Measurements from ENCODE around the gene PITPNM3. TPM values are rescaled to one million over a fixed set of nuclear protein-coding genes. Genes with fewer than 3 reads are reported as not detected.
"Not testable (repeated sequence)": the region's sequence is repeated elsewhere in the genome, so short reads cannot be mapped to it uniquely, and the experiment has no call there.

The PITPNM3 gene
- polyA plus RNA-seq, 2 donors = 9.5 to 14.4 TPM

- no peaks in the 10 kb centered on the region for H3K9me3 ChIP-seq (ENCODE audit: control insufficient read depth in 2 of 2, insufficient read depth in 1 of 2, low read depth in 1 of 2, low read length in 1 of 2)
- H3K27ac ChIP-seq (ENCODE audit: low read depth in 2 of 2, low read length in 1 of 2) = no peak overlapping the region
- H3K4me3 ChIP-seq (ENCODE audit: low read depth in 1 of 2, low read length in 2 of 2) = no peak overlapping the region
- H3K36me3 ChIP-seq (ENCODE audit: control insufficient read depth in 2 of 2, insufficient read depth in 2 of 2, low read length in 1 of 2) = peaks cover 0 to 9% of the 10 kb centered on the region in 2 donors
- 73 to 75% methylated on average over 4 of the region's 4 CpGs for WGBS, 2 donors
- peaks cover 0 to 7% of the 10 kb centered on the region in 2 donors for H3K4me1 ChIP-seq (ENCODE audit: control insufficient read depth in 2 of 2, insufficient read depth in 2 of 2, low read length in 1 of 2)
- H3K27me3 ChIP-seq (ENCODE audit: control insufficient read depth in 1 of 2, insufficient read depth in 2 of 2, low read length in 2 of 2) = no peaks in the 10 kb centered on the region
Measured at GRCh38 chr17:6492892-6493674, 63.3 kb downstream of the PITPNM3 start.

- H3K36me3 ChIP-seq (ENCODE audit: control insufficient read depth in 2 of 2, insufficient read depth in 2 of 2, low read length in 1 of 2) = peaks cover 0 to 4% of the 10 kb centered on the region in 2 donors
Measured at GRCh38 chr17:6491071-6491700, 65.2 kb downstream of the PITPNM3 start.

GRCh38 chr17:6489016-6489550 lies 67.3 kb downstream of the PITPNM3 start:
- no peaks in the 10 kb centered on the region for H3K9me3 ChIP-seq (ENCODE audit: control insufficient read depth in 2 of 2, insufficient read depth in 1 of 2, low read depth in 1 of 2, low read length in 1 of 2)
- H3K36me3 ChIP-seq (ENCODE audit: control insufficient read depth in 2 of 2, insufficient read depth in 2 of 2, low read length in 1 of 2) = peaks cover 0 to 6% of the 10 kb centered on the region in 2 donors
- 72 to 80% methylated on average over 6 of the region's 6 CpGs for WGBS, 2 donors
- H3K27me3 ChIP-seq (ENCODE audit: control insufficient read depth in 1 of 2, insufficient read depth in 2 of 2, low read length in 2 of 2) = no peaks in the 10 kb centered on the region
- no peak overlapping the region for H3K4me3 ChIP-seq (ENCODE audit: low read depth in 1 of 2, low read length in 2 of 2)
- H3K27ac ChIP-seq (ENCODE audit: low read depth in 2 of 2, low read length in 1 of 2) = no peak overlapping the region
- peaks cover 4% of the 10 kb centered on the region in 2 donors for H3K4me1 ChIP-seq (ENCODE audit: control insufficient read depth in 2 of 2, insufficient read depth in 2 of 2, low read length in 1 of 2)

More at GRCh38 chr17:6491071-6491700, 65.2 kb downstream of the PITPNM3 start:
- no peaks in the 10 kb centered on the region for H3K27me3 ChIP-seq (ENCODE audit: control insufficient read depth in 1 of 2, insufficient read depth in 2 of 2, low read length in 2 of 2)
- H3K4me3 ChIP-seq (ENCODE audit: low read depth in 1 of 2, low read length in 2 of 2) = no peak overlapping the region
- H3K9me3 ChIP-seq (ENCODE audit: control insufficient read depth in 2 of 2, insufficient read depth in 1 of 2, low read depth in 1 of 2, low read length in 1 of 2) = no peaks in the 10 kb centered on the region
- H3K27ac ChIP-seq (ENCODE audit: low read depth in 2 of 2, low read length in 1 of 2) = no peak overlapping the region
- peaks cover 4% of the 10 kb centered on the region in 2 donors for H3K4me1 ChIP-seq (ENCODE audit: control insufficient read depth in 2 of 2, insufficient read depth in 2 of 2, low read length in 1 of 2)
- 86 to 90% methylated on average over 6 to 7 of the region's 7 CpGs for WGBS, 2 donors

- H3K36me3 ChIP-seq (ENCODE audit: control insufficient read depth in 2 of 2, insufficient read depth in 2 of 2, low read length in 1 of 2) = peaks cover 0 to 14% of the 10 kb centered on the region in 2 donors
- H3K4me3 ChIP-seq (ENCODE audit: low read depth in 1 of 2, low read length in 2 of 2) = no peak overlapping the region
- 75 to 83% methylated on average over 6 of the region's 6 CpGs for WGBS, 2 donors
- H3K4me1 ChIP-seq (ENCODE audit: control insufficient read depth in 2 of 2, insufficient read depth in 2 of 2, low read length in 1 of 2) = peaks cover 0 to 4% of the 10 kb centered on the region in 2 donors
- H3K9me3 ChIP-seq (ENCODE audit: control insufficient read depth in 2 of 2, insufficient read depth in 1 of 2, low read depth in 1 of 2, low read length in 1 of 2) = no peaks in the 10 kb centered on the region
- no peak overlapping the region for H3K27ac ChIP-seq (ENCODE audit: low read depth in 2 of 2, low read length in 1 of 2)
- H3K27me3 ChIP-seq (ENCODE audit: control insufficient read depth in 1 of 2, insufficient read depth in 2 of 2, low read length in 2 of 2) = no peaks in the 10 kb centered on the region
Measured at GRCh38 chr17:6488008-6488539, 68.3 kb downstream of the PITPNM3 start.

- Histone ChIP-seq H3K9me3 (ENCODE audit: control insufficient read depth in 2 of 2, insufficient read depth in 1 of 2, low read depth in 1 of 2, low read length in 1 of 2) (no peaks in the 10 kb centered on the region), H3K27me3 (ENCODE audit: control insufficient read depth in 1 of 2, insufficient read depth in 2 of 2, low read length in 2 of 2) (no peaks in the 10 kb centered on the region), H3K36me3 (ENCODE audit: control insufficient read depth in 2 of 2, insufficient read depth in 2 of 2, low read length in 1 of 2) (peaks cover 0 to 17% of the 10 kb centered on the region in 2 donors), H3K4me3 (ENCODE audit: low read depth in 1 of 2, low read length in 2 of 2) (no peak overlapping the region), H3K27ac (ENCODE audit: low read depth in 2 of 2, low read length in 1 of 2) (no peak overlapping the region), H3K4me1 (ENCODE audit: control insufficient read depth in 2 of 2, insufficient read depth in 2 of 2, low read length in 1 of 2) (peaks cover 0 to 4% of the 10 kb centered on the region in 2 donors)
- 48 to 50% methylated on average over 13 of the region's 13 CpGs for WGBS, 2 donors
Measured at GRCh38 chr17:6487251-6488007, 68.9 kb downstream of the PITPNM3 start.

GRCh38 chr17:6485646-6486412 lies 70.5 kb downstream of the PITPNM3 start:
- no peaks in the 10 kb centered on the region for H3K9me3 ChIP-seq (ENCODE audit: control insufficient read depth in 2 of 2, insufficient read depth in 1 of 2, low read depth in 1 of 2, low read length in 1 of 2)
- peaks cover 0 to 18% of the 10 kb centered on the region in 2 donors for H3K36me3 ChIP-seq (ENCODE audit: control insufficient read depth in 2 of 2, insufficient read depth in 2 of 2, low read length in 1 of 2)
- no peaks in the 10 kb centered on the region for H3K27me3 ChIP-seq (ENCODE audit: control insufficient read depth in 1 of 2, insufficient read depth in 2 of 2, low read length in 2 of 2)
- H3K4me3 ChIP-seq (ENCODE audit: low read depth in 1 of 2, low read length in 2 of 2) = no peak overlapping the region
- peaks cover 0 to 4% of the 10 kb centered on the region in 2 donors for H3K4me1 ChIP-seq (ENCODE audit: control insufficient read depth in 2 of 2, insufficient read depth in 2 of 2, low read length in 1 of 2)
- WGBS, 2 donors = 78 to 79% methylated on average over 5 of the region's 5 CpGs
- no peak overlapping the region for H3K27ac ChIP-seq (ENCODE audit: low read depth in 2 of 2, low read length in 1 of 2)

- H3K4me1 ChIP-seq (ENCODE audit: control insufficient read depth in 2 of 2, insufficient read depth in 2 of 2, low read length in 1 of 2) = peaks cover 0 to 4% of the 10 kb centered on the region in 2 donors
- H3K4me3 ChIP-seq (ENCODE audit: low read depth in 1 of 2, low read length in 2 of 2) = no peak overlapping the region
- WGBS, 2 donors = 88 to 90% methylated on average over 16 of the region's 16 CpGs
- no peaks in the 10 kb centered on the region for H3K27me3 ChIP-seq (ENCODE audit: control insufficient read depth in 1 of 2, insufficient read depth in 2 of 2, low read length in 2 of 2)
- H3K9me3 ChIP-seq (ENCODE audit: control insufficient read depth in 2 of 2, insufficient read depth in 1 of 2, low read depth in 1 of 2, low read length in 1 of 2) = no peaks in the 10 kb centered on the region
- no peak overlapping the region for H3K27ac ChIP-seq (ENCODE audit: low read depth in 2 of 2, low read length in 1 of 2)
- H3K36me3 ChIP-seq (ENCODE audit: control insufficient read depth in 2 of 2, insufficient read depth in 2 of 2, low read length in 1 of 2) = peaks cover 0 to 22% of the 10 kb centered on the region in 2 donors
Measured at GRCh38 chr17:6483507-6483906, 72.8 kb downstream of the PITPNM3 start.

GRCh38 chr17:6482796-6483195 lies 73.6 kb downstream of the PITPNM3 start:
- peaks cover 0 to 27% of the 10 kb centered on the region in 2 donors for H3K36me3 ChIP-seq (ENCODE audit: control insufficient read depth in 2 of 2, insufficient read depth in 2 of 2, low read length in 1 of 2)
- H3K4me1 ChIP-seq (ENCODE audit: control insufficient read depth in 2 of 2, insufficient read depth in 2 of 2, low read length in 1 of 2); H3K9me3 ChIP-seq (ENCODE audit: control insufficient read depth in 2 of 2, insufficient read depth in 1 of 2, low read depth in 1 of 2, low read length in 1 of 2); H3K27ac ChIP-seq (ENCODE audit: low read depth in 2 of 2, low read length in 1 of 2); H3K27me3 ChIP-seq (ENCODE audit: control insufficient read depth in 1 of 2, insufficient read depth in 2 of 2, low read length in 2 of 2); H3K4me3 ChIP-seq (ENCODE audit: low read depth in 1 of 2, low read length in 2 of 2): not testable (repeated sequence)
- WGBS, 2 donors = 83 to 86% methylated on average over 10 of the region's 10 CpGs
